ENCODE measurements around the gene TMEM72.

Gene TMEM72

DNA sequence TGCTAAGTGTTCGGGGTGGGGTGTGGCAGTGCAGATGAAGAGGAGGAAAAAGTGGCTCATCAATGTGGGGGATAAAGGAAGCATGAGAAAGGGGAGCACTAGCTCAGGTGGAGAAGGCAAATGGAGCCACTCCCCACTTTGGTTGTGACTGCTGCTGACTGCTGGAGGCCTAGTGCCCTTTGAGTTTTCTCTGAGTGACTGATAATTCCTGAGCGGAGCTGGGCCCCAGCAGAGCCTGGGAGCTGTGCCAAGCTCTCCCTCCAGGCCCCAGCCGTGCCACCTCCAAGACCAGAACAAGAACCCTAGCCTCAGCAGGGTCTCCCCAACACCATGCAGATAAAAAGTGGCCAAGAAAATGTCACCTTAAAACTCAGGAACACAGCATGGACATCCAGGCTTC is 38.8 kb downstream of the TMEM72 start (continued):
- TF ChIP-seq, protein P1, sequence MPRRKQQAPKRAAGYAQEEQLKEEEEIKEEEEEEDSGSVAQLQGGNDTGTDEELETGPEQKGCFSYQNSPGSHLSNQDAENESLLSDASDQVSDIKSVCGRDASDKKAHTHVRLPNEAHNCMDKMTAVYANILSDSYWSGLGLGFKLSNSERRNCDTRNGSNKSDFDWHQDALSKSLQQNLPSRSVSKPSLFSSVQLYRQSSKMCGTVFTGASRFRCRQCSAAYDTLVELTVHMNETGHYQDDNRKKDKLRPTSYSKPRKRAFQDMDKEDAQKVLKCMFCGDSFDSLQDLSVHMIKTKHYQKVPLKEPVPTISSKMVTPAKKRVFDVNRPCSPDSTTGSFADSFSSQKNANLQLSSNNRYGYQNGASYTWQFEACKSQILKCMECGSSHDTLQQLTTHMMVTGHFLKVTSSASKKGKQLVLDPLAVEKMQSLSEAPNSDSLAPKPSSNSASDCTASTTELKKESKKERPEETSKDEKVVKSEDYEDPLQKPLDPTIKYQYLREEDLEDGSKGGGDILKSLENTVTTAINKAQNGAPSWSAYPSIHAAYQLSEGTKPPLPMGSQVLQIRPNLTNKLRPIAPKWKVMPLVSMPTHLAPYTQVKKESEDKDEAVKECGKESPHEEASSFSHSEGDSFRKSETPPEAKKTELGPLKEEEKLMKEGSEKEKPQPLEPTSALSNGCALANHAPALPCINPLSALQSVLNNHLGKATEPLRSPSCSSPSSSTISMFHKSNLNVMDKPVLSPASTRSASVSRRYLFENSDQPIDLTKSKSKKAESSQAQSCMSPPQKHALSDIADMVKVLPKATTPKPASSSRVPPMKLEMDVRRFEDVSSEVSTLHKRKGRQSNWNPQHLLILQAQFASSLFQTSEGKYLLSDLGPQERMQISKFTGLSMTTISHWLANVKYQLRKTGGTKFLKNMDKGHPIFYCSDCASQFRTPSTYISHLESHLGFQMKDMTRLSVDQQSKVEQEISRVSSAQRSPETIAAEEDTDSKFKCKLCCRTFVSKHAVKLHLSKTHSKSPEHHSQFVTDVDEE (CRISPR knock-in tag; IDR thresholded peaks at IDR 0.05): no peak
- no peak for TF ChIP-seq TOX (CRISPR knock-in tag; IDR thresholded peaks at IDR 0.05; ENCODE audit: borderline replicate concordance)
- no peak for TF ChIP-seq SNAI2 (CRISPR knock-in tag; IDR thresholded peaks at IDR 0.05)
- TF ChIP-seq ARNTL (CRISPR knock-in tag; IDR thresholded peaks at IDR 0.05; ENCODE audit: borderline replicate concordance, low read depth): no peak
- TF ChIP-seq ZNF8 (CRISPR knock-in tag; IDR thresholded peaks at IDR 0.05): no peak

DNA sequence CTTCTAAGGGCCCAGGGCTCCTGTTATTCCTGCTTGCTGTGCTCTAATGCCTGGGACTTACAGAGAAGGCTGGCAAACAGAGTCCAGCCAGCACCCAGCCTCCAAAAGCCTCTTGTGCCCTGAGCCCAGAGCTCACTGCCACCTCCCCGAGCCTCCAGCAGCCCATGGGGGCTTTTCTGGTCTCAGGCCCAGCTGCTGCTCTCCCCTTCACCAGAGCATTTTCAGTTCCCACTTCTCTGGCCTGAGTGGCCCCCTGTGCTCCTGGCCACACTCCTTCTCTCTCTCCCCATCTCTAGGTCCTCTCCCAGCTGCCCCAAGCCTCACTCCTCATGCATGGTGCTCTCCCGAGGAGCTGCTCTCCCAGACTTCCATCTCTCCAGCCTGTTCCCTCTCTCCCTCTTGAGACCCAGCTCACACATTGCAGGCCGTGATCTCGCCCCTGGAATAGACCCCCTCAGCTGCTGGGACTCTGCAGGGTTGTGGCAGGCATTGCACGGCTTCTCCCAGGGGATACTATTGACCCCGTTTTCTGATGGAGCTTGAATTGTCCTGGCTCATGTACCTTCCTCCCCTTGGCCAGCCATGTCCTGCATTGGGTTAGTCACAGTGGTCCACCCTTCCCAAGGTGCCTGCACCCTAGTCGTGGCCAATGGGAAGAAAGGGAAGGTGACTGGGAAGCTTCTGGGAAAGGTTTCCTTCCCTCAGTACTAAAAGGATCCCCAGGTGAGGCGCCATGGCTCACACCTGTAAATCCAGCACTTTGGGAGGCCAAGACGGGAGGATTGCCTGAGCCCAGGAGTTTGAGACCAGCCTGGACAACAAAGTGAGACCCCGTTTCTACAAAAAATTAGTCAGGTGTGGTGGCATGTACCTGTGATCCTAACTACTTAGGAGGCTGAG is 39.4 kb downstream of the TMEM72 start:
- no peak for ATAC-seq

DNA sequence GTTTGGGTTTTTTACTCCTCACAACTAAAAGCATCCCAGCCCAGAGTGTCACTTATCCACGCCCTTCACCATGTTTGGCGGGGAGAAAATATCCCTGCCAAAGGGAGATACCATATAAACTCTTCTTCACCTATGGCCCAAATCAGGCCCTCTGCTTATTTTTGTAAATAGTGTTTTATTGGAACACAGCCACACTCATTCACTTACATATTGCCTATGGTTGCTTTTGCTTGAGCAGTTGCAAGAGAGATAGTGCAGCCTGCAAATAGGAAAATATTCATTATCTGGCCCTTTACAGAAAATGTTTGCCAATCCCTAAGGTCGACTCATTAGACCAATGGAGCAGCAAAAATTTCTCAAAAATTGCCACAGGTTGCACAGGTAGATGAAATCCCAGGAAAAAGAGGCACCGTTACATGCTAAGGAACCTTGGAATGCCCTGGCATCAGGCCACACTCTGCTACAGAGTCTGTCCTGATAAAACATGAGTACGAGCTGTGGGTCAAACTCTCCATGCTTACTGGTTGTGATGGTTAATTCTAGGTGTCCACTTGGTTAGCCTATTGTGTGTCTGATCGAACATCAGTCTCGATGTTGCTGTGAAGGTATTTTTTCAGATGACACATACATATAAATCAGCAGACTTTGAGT is 40.6 kb downstream of the TMEM72 start:
- ATAC-seq: no peak

More for the DNA sequence above, 39.4 kb downstream of the TMEM72 start:
- no peak for TF ChIP-seq TCF4 (CRISPR knock-in tag; IDR thresholded peaks at IDR 0.05; ENCODE audit: borderline replicate concordance)
- no peak for TF ChIP-seq ZNF70 (CRISPR knock-in tag; IDR thresholded peaks at IDR 0.05)
- no peak for TF ChIP-seq ISL1 (CRISPR knock-in tag; IDR thresholded peaks at IDR 0.05)
- TF ChIP-seq ARNTL (CRISPR knock-in tag; IDR thresholded peaks at IDR 0.05; ENCODE audit: borderline replicate concordance, low read depth): no peak
- no peak for TF ChIP-seq CSDC2 (CRISPR knock-in tag; IDR thresholded peaks at IDR 0.05)
- TF ChIP-seq ZC3H10 (CRISPR knock-in tag; IDR thresholded peaks at IDR 0.05): no peak
- TF ChIP-seq SNAI2 (CRISPR knock-in tag; IDR thresholded peaks at IDR 0.05): no peak
- TF ChIP-seq, protein P2, sequence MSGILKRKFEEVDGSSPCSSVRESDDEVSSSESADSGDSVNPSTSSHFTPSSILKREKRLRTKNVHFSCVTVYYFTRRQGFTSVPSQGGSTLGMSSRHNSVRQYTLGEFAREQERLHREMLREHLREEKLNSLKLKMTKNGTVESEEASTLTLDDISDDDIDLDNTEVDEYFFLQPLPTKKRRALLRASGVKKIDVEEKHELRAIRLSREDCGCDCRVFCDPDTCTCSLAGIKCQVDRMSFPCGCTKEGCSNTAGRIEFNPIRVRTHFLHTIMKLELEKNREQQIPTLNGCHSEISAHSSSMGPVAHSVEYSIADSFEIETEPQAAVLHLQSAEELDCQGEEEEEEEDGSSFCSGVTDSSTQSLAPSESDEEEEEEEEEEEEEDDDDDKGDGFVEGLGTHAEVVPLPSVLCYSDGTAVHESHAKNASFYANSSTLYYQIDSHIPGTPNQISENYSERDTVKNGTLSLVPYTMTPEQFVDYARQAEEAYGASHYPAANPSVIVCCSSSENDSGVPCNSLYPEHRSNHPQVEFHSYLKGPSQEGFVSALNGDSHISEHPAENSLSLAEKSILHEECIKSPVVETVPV (CRISPR knock-in tag; IDR thresholded peaks at IDR 0.05): no peak
- TF ChIP-seq, protein P3, sequence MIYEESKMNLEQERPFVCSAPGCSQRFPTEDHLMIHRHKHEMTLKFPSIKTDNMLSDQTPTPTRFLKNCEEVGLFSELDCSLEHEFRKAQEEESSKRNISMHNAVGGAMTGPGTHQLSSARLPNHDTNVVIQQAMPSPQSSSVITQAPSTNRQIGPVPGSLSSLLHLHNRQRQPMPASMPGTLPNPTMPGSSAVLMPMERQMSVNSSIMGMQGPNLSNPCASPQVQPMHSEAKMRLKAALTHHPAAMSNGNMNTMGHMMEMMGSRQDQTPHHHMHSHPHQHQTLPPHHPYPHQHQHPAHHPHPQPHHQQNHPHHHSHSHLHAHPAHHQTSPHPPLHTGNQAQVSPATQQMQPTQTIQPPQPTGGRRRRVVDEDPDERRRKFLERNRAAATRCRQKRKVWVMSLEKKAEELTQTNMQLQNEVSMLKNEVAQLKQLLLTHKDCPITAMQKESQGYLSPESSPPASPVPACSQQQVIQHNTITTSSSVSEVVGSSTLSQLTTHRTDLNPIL (CRISPR knock-in tag; IDR thresholded peaks at IDR 0.05; ENCODE audit: low read depth): no peak
- TF ChIP-seq ZNF565 (CRISPR knock-in tag; conservative IDR thresholded peaks at IDR 0.05; ENCODE audit: low read depth): no peak
- no peak for TF ChIP-seq RARB (CRISPR knock-in tag; IDR thresholded peaks at IDR 0.05)
- TF ChIP-seq OSR1 (CRISPR knock-in tag; IDR thresholded peaks at IDR 0.05): no peak

More for the DNA sequence above, 40.6 kb downstream of the TMEM72 start:
- TF ChIP-seq, protein P1 (CRISPR knock-in tag; IDR thresholded peaks at IDR 0.05): no peak
- TF ChIP-seq ZNF565 (CRISPR knock-in tag; conservative IDR thresholded peaks at IDR 0.05; ENCODE audit: low read depth) (no peak), ESRRG (CRISPR knock-in tag; IDR thresholded peaks at IDR 0.05) (no peak), TOX (CRISPR knock-in tag; IDR thresholded peaks at IDR 0.05; ENCODE audit: borderline replicate concordance) (no peak), RARB (CRISPR knock-in tag; IDR thresholded peaks at IDR 0.05) (no peak), BACH2 (CRISPR knock-in tag; IDR thresholded peaks at IDR 0.05; ENCODE audit: borderline replicate concordance) (no peak), ZNF70 (CRISPR knock-in tag; IDR thresholded peaks at IDR 0.05) (no peak)

Data from SK-N-SH treated with all-trans-retinoic acid at 6 μM for 48 hours (cell line).